Measurements from ENCODE around the gene IFT52. TPM values are rescaled to one million over a fixed set of nuclear protein-coding genes. Genes with fewer than 3 reads are reported as not detected.
A peak's percentile ranks its signal among the peaks of the same experiment; 100 is the strongest.
"Not testable (repeated sequence)": the region's sequence is repeated elsewhere in the genome, so short reads cannot be mapped to it uniquely, and the experiment has no call there.

IFT52 gene
- total and polyA plus RNA-seq, 2 donors = 28.9 to 56.6 TPM

GRCh38 chr20:43576108-43576507 is 14.6 kb upstream of the IFT52 start:
- no peak overlapping the region for H3K27ac ChIP-seq (ENCODE audit: low read depth)
- no peak for DNase-seq (ENCODE audit: extremely low spot score)
- no peaks in the 10 kb centered on the region for H3K4me1 ChIP-seq (ENCODE audit: insufficient read depth)
- no peak overlapping the region for H3K4me3 ChIP-seq (ENCODE audit: low read depth, low read length)
- no peaks in the 10 kb centered on the region for H3K36me3 ChIP-seq (ENCODE audit: insufficient read depth)
- 71% methylated on average over 10 of the region's 10 CpGs for WGBS

- 50% methylated on average over 7 of the region's 7 CpGs for WGBS
- H3K4me1 ChIP-seq (ENCODE audit: insufficient read depth) = no peaks in the 10 kb centered on the region
- no peaks in the 10 kb centered on the region for H3K36me3 ChIP-seq (ENCODE audit: insufficient read depth)
- H3K4me3 ChIP-seq (ENCODE audit: low read depth, low read length) = no peak overlapping the region
- H3K27ac ChIP-seq (ENCODE audit: low read depth) = no peak overlapping the region
- no peak for DNase-seq (ENCODE audit: extremely low spot score)
Observed at GRCh38 chr20:43579861-43580793, 10.6 kb upstream of the IFT52 start.

GRCh38 chr20:43583133-43583864 is 7.4 kb upstream of the IFT52 start:
- Histone ChIP-seq H3K36me3 (ENCODE audit: insufficient read depth) (no peaks in the 10 kb centered on the region), H3K4me3 (ENCODE audit: low read depth, low read length) (no peak overlapping the region), H3K27ac (ENCODE audit: low read depth) (no peak overlapping the region), H3K4me1 (ENCODE audit: insufficient read depth) (no peaks in the 10 kb centered on the region)
- no peak for DNase-seq (ENCODE audit: extremely low spot score)
- WGBS = 81% methylated on average over 7 of the region's 7 CpGs

- H3K4me3 ChIP-seq (ENCODE audit: low read depth, low read length) = no peak overlapping the region
- H3K27ac ChIP-seq (ENCODE audit: low read depth) = no peak overlapping the region
- 31% methylated on average over 2 of the region's 2 CpGs for WGBS
- no peaks in the 10 kb centered on the region for H3K4me1 ChIP-seq (ENCODE audit: insufficient read depth)
- H3K36me3 ChIP-seq (ENCODE audit: insufficient read depth) = no peaks in the 10 kb centered on the region
- no peak for DNase-seq (ENCODE audit: extremely low spot score)
Observed at GRCh38 chr20:43583982-43584432, 6.7 kb upstream of the IFT52 start.

DNA sequence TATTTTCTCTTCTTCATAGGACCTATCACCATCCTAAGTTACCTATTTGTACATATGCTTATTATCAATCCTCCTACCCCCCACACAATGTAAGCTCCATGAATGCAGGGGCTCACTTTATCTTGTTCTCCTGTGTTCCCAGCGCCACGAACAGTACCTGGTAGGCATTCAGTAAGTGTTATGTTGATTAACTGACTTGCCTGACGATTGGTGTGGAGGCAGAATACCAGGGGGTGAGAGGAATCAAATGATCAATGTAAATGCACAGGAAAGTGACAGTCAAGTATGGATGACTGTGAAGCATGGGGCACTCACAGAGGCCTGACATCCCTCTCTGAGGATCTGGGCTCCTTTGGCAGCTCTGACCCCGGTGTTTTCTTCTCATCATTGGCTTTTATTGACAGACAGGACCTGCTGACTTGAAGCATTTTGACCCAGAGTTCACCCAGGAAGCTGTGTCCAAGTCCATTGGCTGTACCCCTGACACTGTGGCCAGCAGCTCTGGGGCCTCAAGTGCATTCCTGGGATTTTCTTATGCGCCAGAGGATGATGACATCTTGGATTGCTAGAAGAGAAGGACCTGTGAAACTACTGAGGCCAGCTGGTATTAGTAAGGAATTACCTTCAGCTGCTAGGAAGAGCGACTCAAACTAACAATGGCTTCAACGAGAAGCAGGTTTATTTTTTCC is 6.1 kb upstream of the IFT52 start:
- H3K27ac ChIP-seq (ENCODE audit: low read depth) = no peak overlapping the region
- 67% methylated on average over 7 of the region's 7 CpGs for WGBS
- no peaks in the 10 kb centered on the region for H3K36me3 ChIP-seq (ENCODE audit: insufficient read depth)
- H3K4me3 ChIP-seq (ENCODE audit: low read depth, low read length) = no peak overlapping the region
- DNase-seq (ENCODE audit: extremely low spot score) = no peak
- H3K4me1 ChIP-seq (ENCODE audit: insufficient read depth) = no peaks in the 10 kb centered on the region

DNA sequence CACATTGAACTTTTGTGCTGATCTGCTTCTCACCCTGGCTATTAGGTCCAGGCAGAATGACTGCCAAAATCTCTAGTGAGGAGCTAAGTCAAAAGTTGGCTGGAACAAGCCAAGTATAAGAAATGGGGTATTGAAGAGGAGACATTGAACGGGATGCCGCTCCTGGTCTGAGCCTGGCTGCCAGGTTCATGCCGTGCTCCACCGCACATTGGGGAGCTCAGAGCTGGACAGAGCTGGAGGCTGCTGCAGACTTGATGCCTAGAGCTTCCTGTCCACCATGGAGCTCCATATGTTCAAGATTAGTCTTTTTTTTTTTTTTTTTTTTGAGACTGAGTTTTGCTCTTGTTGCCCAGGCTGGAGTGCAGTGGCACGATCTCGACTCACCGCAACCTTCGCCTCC is 4.1 kb upstream of the IFT52 start:
- 83% methylated on average over 8 of the region's 8 CpGs for WGBS
- no peak overlapping the region for H3K27ac ChIP-seq (ENCODE audit: low read depth)
- no peaks in the 10 kb centered on the region for H3K36me3 ChIP-seq (ENCODE audit: insufficient read depth)
- no peaks in the 10 kb centered on the region for H3K4me1 ChIP-seq (ENCODE audit: insufficient read depth)
- DNase-seq (ENCODE audit: extremely low spot score) = no peak
- no peak overlapping the region for H3K4me3 ChIP-seq (ENCODE audit: low read depth, low read length)

DNA sequence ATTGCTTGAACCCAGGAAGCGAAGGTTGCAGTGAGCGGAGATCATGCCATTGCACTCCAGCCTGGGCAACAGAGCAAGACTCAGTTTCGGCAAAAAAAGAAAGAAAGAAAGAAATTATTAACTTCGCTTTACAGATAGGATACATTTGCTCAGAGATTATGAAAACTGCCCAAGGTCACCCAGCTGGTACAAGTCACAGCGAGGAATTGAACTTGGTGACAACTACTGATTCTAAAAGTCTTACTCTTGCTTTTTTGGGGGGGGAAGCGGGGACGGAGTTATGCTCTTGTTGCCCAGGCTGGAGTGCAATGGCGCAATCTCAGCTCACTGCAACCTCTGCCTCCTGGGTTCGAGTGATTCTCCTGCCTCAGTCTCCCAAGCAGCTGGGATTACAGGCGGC is 2.2 kb upstream of the IFT52 start:
- not testable (repeated sequence) for H3K36me3 ChIP-seq (ENCODE audit: insufficient read depth); H3K4me1 ChIP-seq (ENCODE audit: insufficient read depth); DNase-seq (ENCODE audit: extremely low spot score); H3K4me3 ChIP-seq (ENCODE audit: low read depth, low read length); H3K27ac ChIP-seq (ENCODE audit: low read depth)
- 91% methylated on average over 10 of the region's 10 CpGs for WGBS

DNA sequence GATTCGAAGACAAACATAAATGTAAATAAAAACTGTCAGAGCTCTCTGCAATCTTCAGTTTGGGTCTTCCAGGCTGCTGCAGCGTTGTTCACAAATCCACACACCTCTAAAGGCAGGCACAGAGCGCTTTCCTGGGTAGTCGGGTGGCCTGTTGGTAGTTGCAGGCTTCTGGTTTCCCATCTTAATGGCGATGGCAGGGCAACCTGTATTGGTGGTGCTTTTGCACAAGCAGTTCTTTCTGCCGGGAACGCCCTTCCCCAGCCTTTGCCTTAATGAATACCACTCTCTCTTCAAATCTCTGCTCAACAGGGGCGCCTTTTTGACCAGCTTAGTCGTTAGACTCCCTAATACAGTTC is 723 bp upstream of the IFT52 start:
- WGBS = 23% methylated on average over 9 of the region's 9 CpGs
- Histone ChIP-seq H3K4me3 (ENCODE audit: low read depth, low read length) (peak overlapping the region; percentile 75), H3K4me1 (ENCODE audit: insufficient read depth) (no peaks in the 10 kb centered on the region), H3K27ac (ENCODE audit: low read depth) (peak overlapping the region; percentile 73), H3K36me3 (ENCODE audit: insufficient read depth) (no peaks in the 10 kb centered on the region)
- no peak for DNase-seq (ENCODE audit: extremely low spot score)

GRCh38 chr20:43601960-43602359 is 11.2 kb downstream of the IFT52 start:
- H3K27ac ChIP-seq (ENCODE audit: low read depth); H3K4me1 ChIP-seq (ENCODE audit: insufficient read depth); DNase-seq (ENCODE audit: extremely low spot score); H3K36me3 ChIP-seq (ENCODE audit: insufficient read depth); H3K4me3 ChIP-seq (ENCODE audit: low read depth, low read length): not testable (repeated sequence)
- WGBS = 86% methylated on average over 8 of the region's 8 CpGs

GRCh38 chr20:43603124-43603523 is 12.4 kb downstream of the IFT52 start:
- 89% methylated on average over 1 of the region's 1 CpG for WGBS
- H3K36me3 ChIP-seq (ENCODE audit: insufficient read depth) = peaks cover 3% of the 10 kb centered on the region
- H3K27ac ChIP-seq (ENCODE audit: low read depth) = no peak overlapping the region
- H3K4me3 ChIP-seq (ENCODE audit: low read depth, low read length) = no peak overlapping the region
- no peaks in the 10 kb centered on the region for H3K4me1 ChIP-seq (ENCODE audit: insufficient read depth)
- no peak for DNase-seq (ENCODE audit: extremely low spot score)

- 96% methylated on average over 9 of the region's 9 CpGs for WGBS
- no peak overlapping the region for H3K4me3 ChIP-seq (ENCODE audit: low read depth, low read length)
- H3K4me1 ChIP-seq (ENCODE audit: insufficient read depth) = no peaks in the 10 kb centered on the region
- peaks cover 3% of the 10 kb centered on the region for H3K36me3 ChIP-seq (ENCODE audit: insufficient read depth)
- no peak for DNase-seq (ENCODE audit: extremely low spot score)
- H3K27ac ChIP-seq (ENCODE audit: low read depth) = no peak overlapping the region
Observed at GRCh38 chr20:43605715-43606114, 15.0 kb downstream of the IFT52 start.

DNA sequence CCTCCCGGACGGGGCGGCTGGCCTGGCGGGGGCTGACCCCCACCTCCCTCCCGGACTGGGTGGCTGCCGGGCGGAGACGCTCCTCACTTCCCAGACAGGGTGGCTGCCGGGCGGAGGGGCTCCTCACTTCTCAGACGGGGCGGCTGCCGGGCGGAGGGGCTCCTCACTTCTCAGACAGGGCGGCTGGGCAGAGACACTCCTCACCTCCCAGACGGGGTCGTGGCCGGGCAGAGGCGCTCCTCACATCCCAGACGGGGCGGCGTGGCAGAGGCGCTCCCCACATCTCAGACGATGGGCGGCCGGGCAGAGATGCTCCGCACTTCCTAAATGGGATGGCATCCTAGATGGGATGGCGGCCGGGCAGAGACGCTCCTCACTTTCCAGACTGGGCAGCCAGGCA is 16.5 kb downstream of the IFT52 start:
- H3K4me1 ChIP-seq (ENCODE audit: insufficient read depth); H3K4me3 ChIP-seq (ENCODE audit: low read depth, low read length); H3K27ac ChIP-seq (ENCODE audit: low read depth); DNase-seq (ENCODE audit: extremely low spot score); H3K36me3 ChIP-seq (ENCODE audit: insufficient read depth): not testable (repeated sequence)
- 94% methylated on average over 27 of the region's 30 CpGs for WGBS

DNA sequence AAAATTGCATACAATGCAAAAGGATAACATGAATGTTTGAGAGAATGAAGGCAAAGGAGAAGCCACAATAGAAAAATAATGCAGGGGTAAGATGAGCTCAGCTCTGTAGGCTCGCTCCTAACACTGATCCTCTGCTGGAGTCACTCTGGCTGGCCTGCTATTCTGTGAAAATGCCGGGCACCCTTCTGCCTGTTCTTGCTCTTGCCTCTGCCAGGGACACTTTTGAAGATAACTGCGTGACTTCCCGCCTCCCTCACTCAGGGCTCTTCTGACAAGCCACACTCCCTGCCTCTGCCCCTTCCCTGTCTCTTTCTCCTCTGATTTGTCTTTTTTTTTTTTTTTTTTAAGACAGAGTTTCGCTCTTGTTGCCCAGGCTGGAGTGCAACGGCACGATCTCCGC is 40.9 kb downstream of the IFT52 start:
- DNase-seq (ENCODE audit: extremely low spot score) = no peak
- Histone ChIP-seq H3K4me3 (ENCODE audit: low read depth, low read length) (no peak overlapping the region), H3K36me3 (ENCODE audit: insufficient read depth) (peaks cover 2% of the 10 kb centered on the region), H3K4me1 (ENCODE audit: insufficient read depth) (no peaks in the 10 kb centered on the region), H3K27ac (ENCODE audit: low read depth) (no peak overlapping the region)
- WGBS = 97% methylated on average over 8 of the region's 8 CpGs
